ENCODE data around the gene OR4C11. TPM values are rescaled to one million over a fixed set of nuclear protein-coding genes. Genes with fewer than 3 reads are reported as not detected.

The OR4C11 gene
- not detected for polyA plus RNA-seq (2013, experiment 1 of 4)
- not detected for polyA plus RNA-seq (2013, experiment 2 of 4)
- not detected for polyA plus RNA-seq (2013, experiment 3 of 4)
- not detected for polyA plus RNA-seq (2013, experiment 4 of 4)

GRCh38 chr11:55607545-55607944 lies at the start of gene OR4C11:
TSS of gene OR4C11 (minus strand) at chr11:55607645. CDS start at chr11:55604373, 3,272 bp downstream.
- H3K4me3 ChIP-seq (ENCODE audit: insufficient read depth, low read depth, low read length), result no peak within 1 kb of the TSS
- peaks cover 2% of the 10 kb centered on the region for H3K9me3 ChIP-seq (ENCODE audit: control insufficient read depth, low read length)
- WGBS, 2 experiments, result no CpG with 5 or more reads among the region's 2 CpGs
- no peaks in the 10 kb centered on the region for H3K4me1 ChIP-seq (ENCODE audit: control insufficient read depth, insufficient read depth, low read length)
- no peaks in the 10 kb centered on the region for H3K27me3 ChIP-seq (ENCODE audit: control insufficient read depth, insufficient read depth, low read length, poor library complexity, severe bottlenecking)
- no peaks in the 10 kb centered on the region for H3K36me3 ChIP-seq (ENCODE audit: control insufficient read depth, insufficient read depth, low read length)
- H3K27ac ChIP-seq (ENCODE audit: insufficient read depth, low read depth, low read length, poor library complexity, severe bottlenecking), result no peak within 1 kb of the TSS

- no peaks in the 10 kb centered on the region for H3K27me3 ChIP-seq (ENCODE audit: control insufficient read depth, insufficient read depth, low read length, poor library complexity, severe bottlenecking)
- H3K36me3 ChIP-seq (ENCODE audit: control insufficient read depth, insufficient read depth, low read length), result no peaks in the 10 kb centered on the region
- no peak overlapping the region for H3K27ac ChIP-seq (ENCODE audit: insufficient read depth, low read depth, low read length, poor library complexity, severe bottlenecking)
- H3K4me3 ChIP-seq (ENCODE audit: insufficient read depth, low read depth, low read length), result no peak overlapping the region
- peaks cover 5% of the 10 kb centered on the region for H3K9me3 ChIP-seq (ENCODE audit: control insufficient read depth, low read length)
- H3K4me1 ChIP-seq (ENCODE audit: control insufficient read depth, insufficient read depth, low read length), result no peaks in the 10 kb centered on the region
Observed at GRCh38 chr11:55655096-55655495, 47.7 kb upstream of the OR4C11 start.

- no peaks in the 10 kb centered on the region for H3K27me3 ChIP-seq (ENCODE audit: control insufficient read depth, insufficient read depth, low read length, poor library complexity, severe bottlenecking)
- H3K9me3 ChIP-seq (ENCODE audit: control insufficient read depth, low read length), result peaks cover 3% of the 10 kb centered on the region
- no peak overlapping the region for H3K4me3 ChIP-seq (ENCODE audit: insufficient read depth, low read depth, low read length)
- H3K4me1 ChIP-seq (ENCODE audit: control insufficient read depth, insufficient read depth, low read length), result no peaks in the 10 kb centered on the region
- no peak overlapping the region for H3K27ac ChIP-seq (ENCODE audit: insufficient read depth, low read depth, low read length, poor library complexity, severe bottlenecking)
- WGBS, 2 experiments, result 85% methylated on average over 1 of the region's 1 CpG; no CpG with 5 or more reads in 1 of the 2 experiments
- H3K36me3 ChIP-seq (ENCODE audit: control insufficient read depth, insufficient read depth, low read length), result no peaks in the 10 kb centered on the region
Observed at GRCh38 chr11:55652560-55652959, 45.1 kb upstream of the OR4C11 start.

- Histone ChIP-seq H3K27ac (ENCODE audit: insufficient read depth, low read depth, low read length, poor library complexity, severe bottlenecking) (no peak within 1 kb of the TSS), H3K4me1 (ENCODE audit: control insufficient read depth, insufficient read depth, low read length) (no peaks in the 10 kb centered on the region)
- no CpG with 5 or more reads among the region's 2 CpGs for WGBS, 2 experiments
Observed at GRCh38 chr11:55648027-55648426, 40.6 kb upstream of the OR4C11 start, which contains the start of gene OR4S2. TSS of gene OR4S2 (plus strand) at chr11:55648327. CDS start at chr11:55650904, 2,577 bp downstream.

GRCh38 chr11:55634813-55635212 lies 27.4 kb upstream of the OR4C11 start, which contains the start of gene OR4P4:
TSS of gene OR4P4 (plus strand) at chr11:55635113.
- no peaks in the 10 kb centered on the region for H3K27me3 ChIP-seq (ENCODE audit: control insufficient read depth, insufficient read depth, low read length, poor library complexity, severe bottlenecking)
- no peaks in the 10 kb centered on the region for H3K36me3 ChIP-seq (ENCODE audit: control insufficient read depth, insufficient read depth, low read length)
- no peak within 1 kb of the TSS for H3K27ac ChIP-seq (ENCODE audit: insufficient read depth, low read depth, low read length, poor library complexity, severe bottlenecking)
- no peaks in the 10 kb centered on the region for H3K9me3 ChIP-seq (ENCODE audit: control insufficient read depth, low read length)
- H3K4me3 ChIP-seq (ENCODE audit: insufficient read depth, low read depth, low read length), result no peak within 1 kb of the TSS
- no peaks in the 10 kb centered on the region for H3K4me1 ChIP-seq (ENCODE audit: control insufficient read depth, insufficient read depth, low read length)
- WGBS, 2 experiments, result 33 to 57% methylated on average over 1 to 2 of the region's 3 CpGs

More at GRCh38 chr11:55648027-55648426, 40.6 kb upstream of the OR4C11 start, which contains the start of gene OR4S2:
- Histone ChIP-seq H3K9me3 (ENCODE audit: control insufficient read depth, low read length) (peaks cover 3% of the 10 kb centered on the region), H3K4me3 (ENCODE audit: insufficient read depth, low read depth, low read length) (no peak within 1 kb of the TSS), H3K27me3 (ENCODE audit: control insufficient read depth, insufficient read depth, low read length, poor library complexity, severe bottlenecking) (no peaks in the 10 kb centered on the region), H3K36me3 (ENCODE audit: control insufficient read depth, insufficient read depth, low read length) (no peaks in the 10 kb centered on the region)

- Histone ChIP-seq H3K27ac (ENCODE audit: insufficient read depth, low read depth, low read length, poor library complexity, severe bottlenecking) (no peak overlapping the region), H3K36me3 (ENCODE audit: control insufficient read depth, insufficient read depth, low read length) (no peaks in the 10 kb centered on the region), H3K27me3 (ENCODE audit: control insufficient read depth, insufficient read depth, low read length, poor library complexity, severe bottlenecking) (no peaks in the 10 kb centered on the region), H3K4me1 (ENCODE audit: control insufficient read depth, insufficient read depth, low read length) (no peaks in the 10 kb centered on the region), H3K4me3 (ENCODE audit: insufficient read depth, low read depth, low read length) (no peak overlapping the region), H3K9me3 (ENCODE audit: control insufficient read depth, low read length) (no peaks in the 10 kb centered on the region)
- 91 to 93% methylated on average over 1 of the region's 1 CpG for WGBS, 2 experiments
Observed at GRCh38 chr11:55624531-55624930, 17.1 kb upstream of the OR4C11 start.

GRCh38 chr11:55572548-55572947 lies 34.9 kb downstream of the OR4C11 start:
- no peaks in the 10 kb centered on the region for H3K36me3 ChIP-seq (ENCODE audit: control insufficient read depth, insufficient read depth, low read length)
- whole genome bisulfite sequencing, 2 experiments, result 36% methylated on average over 1 of the region's 1 CpG; no CpG with 5 or more reads in 1 of the 2 experiments
- no peak overlapping the region for H3K27ac ChIP-seq (ENCODE audit: insufficient read depth, low read depth, low read length, poor library complexity, severe bottlenecking)
- no peaks in the 10 kb centered on the region for H3K4me1 ChIP-seq (ENCODE audit: control insufficient read depth, insufficient read depth, low read length)
- no peaks in the 10 kb centered on the region for H3K27me3 ChIP-seq (ENCODE audit: control insufficient read depth, insufficient read depth, low read length, poor library complexity, severe bottlenecking)
- no peak overlapping the region for H3K4me3 ChIP-seq (ENCODE audit: insufficient read depth, low read depth, low read length)
- H3K9me3 ChIP-seq (ENCODE audit: control insufficient read depth, low read length), result peaks cover 9% of the 10 kb centered on the region

- no peak within 1 kb of the TSS for H3K27ac ChIP-seq (ENCODE audit: insufficient read depth, low read depth, low read length, poor library complexity, severe bottlenecking)
- H3K4me1 ChIP-seq (ENCODE audit: control insufficient read depth, insufficient read depth, low read length), result no peaks in the 10 kb centered on the region
- H3K4me3 ChIP-seq (ENCODE audit: insufficient read depth, low read depth, low read length), result no peak within 1 kb of the TSS
- no peaks in the 10 kb centered on the region for H3K36me3 ChIP-seq (ENCODE audit: control insufficient read depth, insufficient read depth, low read length)
- WGBS, 2 experiments, result 82 to 85% methylated on average over 2 of the region's 3 CpGs
- no peaks in the 10 kb centered on the region for H3K27me3 ChIP-seq (ENCODE audit: control insufficient read depth, insufficient read depth, low read length, poor library complexity, severe bottlenecking)
- H3K9me3 ChIP-seq (ENCODE audit: control insufficient read depth, low read length), result peaks cover 9% of the 10 kb centered on the region
Observed at GRCh38 chr11:55571828-55572227, 35.6 kb downstream of the OR4C11 start, which contains the start of gene OR4C16. TSS of gene OR4C16 (plus strand) at chr11:55572128. CDS start at chr11:55572128, 0 bp downstream.

- Histone ChIP-seq H3K9me3 (ENCODE audit: control insufficient read depth, low read length) (peaks cover 9% of the 10 kb centered on the region), H3K27me3 (ENCODE audit: control insufficient read depth, insufficient read depth, low read length, poor library complexity, severe bottlenecking) (no peaks in the 10 kb centered on the region), H3K4me1 (ENCODE audit: control insufficient read depth, insufficient read depth, low read length) (no peaks in the 10 kb centered on the region), H3K36me3 (ENCODE audit: control insufficient read depth, insufficient read depth, low read length) (no peaks in the 10 kb centered on the region), H3K4me3 (ENCODE audit: insufficient read depth, low read depth, low read length) (no peak within 1 kb of the TSS), H3K27ac (ENCODE audit: insufficient read depth, low read depth, low read length, poor library complexity, severe bottlenecking) (no peak within 1 kb of the TSS)
Observed at GRCh38 chr11:55554169-55554568, 53.3 kb downstream of the OR4C11 start, which contains the start of gene OR4C15. TSS of gene OR4C15 (plus strand) at chr11:55554469. CDS start at chr11:55554469, 0 bp downstream.
